Astrocyte of the spinal cord (primary cell): ENCODE data around the gene RPL41.

Experiments used
- DNase-seq: peaks from one replicate; pipeline ENCODE4 v3.0.0; 2011; ENCODE audit warnings: low read depth, low spot score
- H3K4me3 ChIP-seq: 2 replicates; pipeline ENCODE4 v1.5.1; 2011; ENCODE audit warnings: low read depth, mild to moderate bottlenecking, low read length, moderate library complexity
- in situ Hi-C: cut with HindIII; loops from 2 replicates; pipeline ENCODE4 v1.10.0; 2017; ENCODE audit warnings: low sequenced_read_pairs
- TF ChIP-seq, protein P1 (sequence below): IDR thresholded peaks from 2 replicates; pipeline ENCODE4 v1.5.1; 2012; ENCODE audit warnings: low read depth, mild to moderate bottlenecking, low read length, inconsistent platforms

Gene RPL41

DNA sequence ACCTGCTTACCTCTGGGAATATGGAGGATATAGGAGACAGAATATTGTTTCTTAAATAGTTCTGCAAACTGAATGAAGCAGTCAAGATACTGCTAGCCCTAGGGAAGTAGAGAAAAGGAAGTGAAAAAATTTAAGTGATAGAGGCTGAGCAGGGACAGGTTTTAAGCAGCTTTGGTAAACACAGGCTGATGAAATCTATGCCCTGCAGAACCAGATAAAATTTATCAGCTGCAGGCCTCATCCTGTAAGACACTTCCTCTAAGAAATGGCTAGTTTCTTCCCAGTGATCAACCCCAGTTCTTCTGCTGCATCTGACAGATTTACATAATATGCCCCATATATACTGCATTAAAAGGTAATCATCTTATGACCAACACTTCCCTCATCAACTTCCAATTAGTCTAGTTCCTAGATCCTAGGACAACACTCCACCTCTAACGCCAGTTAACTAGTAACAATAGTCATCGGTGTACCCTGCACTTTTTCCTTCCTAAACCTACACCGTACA is 10.4 kb downstream of the RPL41 start:
- no peak for DNase-seq
- TF ChIP-seq, protein P1, sequence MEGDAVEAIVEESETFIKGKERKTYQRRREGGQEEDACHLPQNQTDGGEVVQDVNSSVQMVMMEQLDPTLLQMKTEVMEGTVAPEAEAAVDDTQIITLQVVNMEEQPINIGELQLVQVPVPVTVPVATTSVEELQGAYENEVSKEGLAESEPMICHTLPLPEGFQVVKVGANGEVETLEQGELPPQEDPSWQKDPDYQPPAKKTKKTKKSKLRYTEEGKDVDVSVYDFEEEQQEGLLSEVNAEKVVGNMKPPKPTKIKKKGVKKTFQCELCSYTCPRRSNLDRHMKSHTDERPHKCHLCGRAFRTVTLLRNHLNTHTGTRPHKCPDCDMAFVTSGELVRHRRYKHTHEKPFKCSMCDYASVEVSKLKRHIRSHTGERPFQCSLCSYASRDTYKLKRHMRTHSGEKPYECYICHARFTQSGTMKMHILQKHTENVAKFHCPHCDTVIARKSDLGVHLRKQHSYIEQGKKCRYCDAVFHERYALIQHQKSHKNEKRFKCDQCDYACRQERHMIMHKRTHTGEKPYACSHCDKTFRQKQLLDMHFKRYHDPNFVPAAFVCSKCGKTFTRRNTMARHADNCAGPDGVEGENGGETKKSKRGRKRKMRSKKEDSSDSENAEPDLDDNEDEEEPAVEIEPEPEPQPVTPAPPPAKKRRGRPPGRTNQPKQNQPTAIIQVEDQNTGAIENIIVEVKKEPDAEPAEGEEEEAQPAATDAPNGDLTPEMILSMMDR: no peak
- in situ Hi-C loops: no loop called here
- H3K4me3 ChIP-seq: no peak overlapping the region

DNA sequence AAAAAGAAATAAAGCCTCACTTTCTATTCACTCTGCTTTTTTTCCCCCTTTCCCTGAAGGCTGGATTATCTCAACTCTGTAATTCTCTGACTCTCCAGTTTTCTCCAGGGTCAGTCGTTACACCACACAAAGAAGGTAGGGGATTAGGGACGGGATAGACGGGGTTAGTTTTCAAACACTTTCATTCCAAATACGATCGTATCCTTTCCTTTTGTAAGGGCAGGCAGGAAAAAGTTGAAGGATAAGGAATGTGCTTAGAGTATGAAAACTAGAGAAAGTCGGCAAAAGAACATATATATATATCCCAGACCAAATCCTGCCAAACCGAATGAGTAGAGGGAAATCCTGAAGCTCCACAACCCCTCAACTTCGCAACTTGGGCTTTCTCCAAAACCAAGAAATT is 11.1 kb downstream of the RPL41 start:
- in situ Hi-C loops: no loop called here
- TF ChIP-seq, protein P1: no peak
- H3K4me3 ChIP-seq: peak overlapping the region; percentile 93
- DNase-seq: no peak

DNA sequence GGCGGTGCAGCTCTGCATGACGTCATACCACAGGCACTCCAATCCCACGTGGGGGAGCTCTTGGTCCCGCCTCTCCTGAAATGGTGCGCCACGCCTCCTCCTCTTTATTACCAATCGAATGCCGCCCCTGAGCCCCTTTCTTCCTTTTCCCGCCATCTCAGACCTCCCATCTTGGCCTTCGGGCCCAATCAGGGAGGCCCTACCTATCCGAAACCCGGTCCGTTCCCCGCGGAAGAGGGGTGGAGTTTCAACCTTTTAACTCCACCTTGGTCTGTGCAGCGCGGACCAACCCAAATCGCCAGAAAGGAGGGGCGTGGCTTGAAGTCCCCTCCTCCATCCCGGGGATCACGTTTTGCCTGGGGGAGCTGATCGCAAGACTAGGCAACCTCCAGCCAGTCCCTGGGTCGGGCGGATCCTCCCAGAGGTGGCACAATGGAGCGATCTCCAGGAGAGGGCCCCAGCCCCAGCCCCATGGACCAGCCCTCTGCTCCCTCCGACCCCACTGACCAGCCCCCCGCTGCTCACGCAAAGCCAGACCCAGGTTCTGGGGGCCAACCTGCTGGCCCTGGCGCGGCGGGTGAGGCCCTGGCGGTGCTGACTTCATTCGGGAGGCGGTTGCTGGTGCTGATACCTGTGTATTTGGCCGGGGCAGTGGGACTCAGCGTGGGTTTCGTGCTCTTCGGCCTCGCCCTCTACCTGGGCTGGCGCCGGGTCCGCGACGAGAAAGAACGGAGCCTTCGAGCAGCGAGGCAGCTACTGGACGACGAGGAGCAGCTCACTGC is 11.6 kb downstream of the RPL41 start, which contains the start of gene ESYT1:
ESYT1 (plus strand) TSS at position 380 of the 782 bp plus-strand sequence; CDS start at position 433, 53 bp downstream.
- DNase-seq: peak; percentile 100
- H3K4me3 ChIP-seq: peak within 1 kb of the TSS; percentile 93
- TF ChIP-seq, protein P1: no peak
- in situ Hi-C loops: no loop called here

DNA sequence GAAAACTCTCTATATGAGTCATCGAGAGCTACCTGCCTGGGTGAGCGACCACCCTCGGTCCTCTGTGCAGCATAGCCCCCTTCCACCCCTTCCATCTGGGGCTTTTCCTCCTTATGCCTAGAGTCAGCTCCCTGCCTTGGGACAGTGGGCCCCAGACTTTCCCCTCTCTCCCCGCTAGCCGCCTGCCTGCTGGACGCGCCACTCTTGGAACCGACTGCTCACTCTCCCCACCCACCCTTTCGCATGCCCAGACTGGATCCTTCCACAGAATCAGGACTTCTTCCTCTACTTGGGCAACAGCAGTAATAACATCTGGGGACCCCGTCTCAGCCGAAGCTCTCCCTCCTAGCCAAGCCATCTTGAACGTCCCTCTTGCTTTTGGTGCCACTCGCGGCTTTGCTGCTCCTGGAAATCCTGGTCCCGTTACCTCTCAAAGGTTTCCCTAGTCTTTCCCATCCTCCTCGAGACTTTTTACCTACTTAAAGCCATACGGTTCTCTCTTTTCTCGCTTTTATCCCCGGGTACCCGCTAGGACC is 12.3 kb downstream of the RPL41 start:
- in situ Hi-C loops: no loop called here
- no peak for DNase-seq
- TF ChIP-seq, protein P1: no peak
- peak overlapping the region; percentile 93 for H3K4me3 ChIP-seq

DNA sequence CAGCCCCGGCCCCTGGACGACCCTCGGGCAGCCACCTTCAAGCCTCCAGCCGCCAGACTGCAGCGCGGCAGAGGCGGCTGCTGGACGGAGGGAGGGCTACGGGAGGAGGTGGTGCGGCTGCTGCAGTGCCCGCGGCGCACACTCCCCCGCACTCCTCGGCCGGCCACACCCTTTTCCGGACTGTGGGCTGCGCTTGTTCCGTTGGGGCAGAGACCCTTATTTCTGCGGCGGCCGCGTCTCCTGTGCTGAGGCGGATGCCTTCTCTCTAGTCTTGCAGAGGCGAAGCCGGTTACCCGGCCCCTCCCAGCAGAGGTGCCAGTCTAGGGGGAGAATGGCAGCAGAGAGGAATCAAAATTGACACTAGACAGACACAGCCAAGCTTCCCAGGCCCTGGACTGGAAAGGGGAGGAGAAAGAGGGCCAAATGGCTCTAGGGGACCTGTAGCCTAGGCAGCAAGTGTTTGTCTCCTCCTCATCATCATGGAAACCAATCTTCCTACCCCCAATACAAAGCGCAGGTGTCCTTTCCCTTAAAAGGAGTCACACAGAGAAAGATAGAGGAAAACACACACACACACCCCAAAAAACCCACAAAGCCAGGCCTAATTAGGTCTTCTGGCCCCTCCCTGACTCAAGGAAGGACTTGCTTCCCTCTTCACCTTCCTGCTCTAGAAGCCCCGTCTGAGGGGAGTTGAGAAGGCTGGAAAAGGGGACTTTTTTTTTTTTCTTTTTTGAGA is 12.9 kb downstream of the RPL41 start:
- peak; percentile 35 for DNase-seq
- TF ChIP-seq, protein P1: no peak
- in situ Hi-C loops: no loop called here
- peak overlapping the region; percentile 93 for H3K4me3 ChIP-seq

DNA sequence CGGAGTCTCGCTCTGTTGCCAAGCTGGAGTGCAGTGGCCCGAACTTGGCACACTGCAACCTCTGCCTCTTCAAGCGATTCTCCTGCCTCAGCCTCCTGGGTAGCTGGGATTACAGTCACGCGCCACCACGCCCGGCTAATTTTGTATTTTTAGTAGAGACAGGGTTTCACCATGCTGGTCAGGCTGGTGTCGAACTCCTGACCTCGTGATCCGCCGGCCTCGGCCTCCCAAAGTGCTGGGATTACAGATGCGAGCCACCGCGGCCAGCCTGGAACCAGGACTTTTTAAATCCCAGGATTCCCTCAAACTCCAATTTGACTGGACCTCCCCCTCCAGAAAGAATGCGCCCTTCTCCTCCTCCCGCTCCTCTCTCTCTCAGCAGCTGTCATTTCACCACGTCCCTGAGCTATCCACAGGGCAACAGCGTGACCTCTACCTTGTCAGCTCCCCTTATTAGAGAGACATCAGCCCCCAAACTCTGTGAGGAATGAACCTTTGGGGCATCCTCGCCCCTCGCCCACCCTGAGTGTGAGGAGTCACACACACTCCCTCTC is 13.6 kb downstream of the RPL41 start:
- in situ Hi-C loops: no loop called here
- TF ChIP-seq, protein P1: no peak
- no peak for DNase-seq
- H3K4me3 ChIP-seq: peak overlapping the region; percentile 93
